Endodermal cell (in vitro differentiated cells): ENCODE data around the gene KCNH6. TPM values are rescaled to one million over a fixed set of nuclear protein-coding genes. Genes with fewer than 3 reads are reported as not detected.

ENCODE experiments used
- DNase-seq: peaks from one replicate; pipeline ENCODE4 v3.0.0-alpha.2; 2017
- H3K27ac ChIP-seq: 2 replicates; pipeline ENCODE4 v1.5.1; 2013; ENCODE audit warnings: mild to moderate bottlenecking, low read depth, low read length, moderate library complexity
- H3K27me3 ChIP-seq: 2 replicates; pipeline ENCODE4 v1.6.1; 2013; ENCODE audit warnings: mild to moderate bottlenecking, low read length, moderate library complexity; ENCODE audit not compliant: insufficient read depth, control insufficient read depth, poor library complexity, severe bottlenecking
- H3K36me3 ChIP-seq: 2 replicates; pipeline ENCODE4 v1.7.0; 2013; ENCODE audit warnings: mild to moderate bottlenecking, low read length, moderate library complexity; ENCODE audit not compliant: control insufficient read depth, insufficient read depth
- H3K4me1 ChIP-seq: one replicate; pipeline ENCODE4 v1.7.0; 2013; ENCODE audit warnings: low read length; ENCODE audit not compliant: control insufficient read depth, insufficient read depth
- H3K4me3 ChIP-seq: 2 replicates; pipeline ENCODE4 v1.5.1; 2013; ENCODE audit warnings: mild to moderate bottlenecking, low read length, moderate library complexity
- H3K9ac ChIP-seq: 2 replicates; pipeline ENCODE4 v1.6.1; 2013; ENCODE audit warnings: mild to moderate bottlenecking, low read length, moderate library complexity; ENCODE audit not compliant: poor library complexity, severe bottlenecking; ENCODE audit errors: extremely low read depth
- H3K9me3 ChIP-seq: 2 replicates; pipeline ENCODE4 v1.6.1; 2013; ENCODE audit warnings: mild to moderate bottlenecking, low read length, moderate library complexity; ENCODE audit not compliant: control insufficient read depth
- H3K27ac Mint-ChIP-seq: 2 replicates; pipeline ENCODE4 v1.8.0; 2020; ENCODE audit warnings: mixed read lengths
- H3K27me3 Mint-ChIP-seq: 2 replicates; pipeline ENCODE4 v1.8.0; 2021; ENCODE audit warnings: mild to moderate bottlenecking, mixed read lengths; ENCODE audit not compliant: insufficient read depth
- H3K36me3 Mint-ChIP-seq: 2 replicates; pipeline ENCODE4 v1.8.0; 2020; ENCODE audit warnings: low read depth, mixed read lengths
- H3K4me1 Mint-ChIP-seq: 2 replicates; pipeline ENCODE4 v1.8.0; 2020; ENCODE audit warnings: mixed read lengths
- H3K4me3 Mint-ChIP-seq: 2 replicates; pipeline ENCODE4 v1.8.0; 2020; ENCODE audit warnings: mild to moderate bottlenecking, moderate library complexity, mixed read lengths
- H3K9me3 Mint-ChIP-seq: 2 replicates; pipeline ENCODE4 v1.8.0; 2020; ENCODE audit warnings: mild to moderate bottlenecking, mixed read lengths
- WGBS, 2 experiments: methylation state at CpG; one replicate each; pipeline versions ENCODE4 v1.1.5 to v1.1.7; 2013; ENCODE audit warnings: missing lambda C conversion rate in 2 of 2, mixed read lengths in 1 of 2; ENCODE audit not compliant: insufficient coverage in 1 of 2, insufficient read length in 1 of 2; 5-methylcytosine and 5-hydroxymethylcytosine counted together
- total RNA-seq, 2 donors: library from RNA; stranded (reverse); fragmentation: NEBNext Ultra II Directional in 1 of 2; extraction: Animal tissue kit (Norgen Biotek cat#: 25700) in 1 of 2; gene quantifications; 2 replicates in 1 of 2; 3 replicates in 1 of 2; pipeline ENCODE4 v1.2.1, GENCODE V29; 2021
- TF ChIP-seq, protein P1 (sequence below): fragments of 200-600 bp; sonication (generic); conservative IDR thresholded peaks from 2 replicates; pipeline ENCODE4 v1.5.0; 2021; ENCODE audit warnings: antibody characterized with exemption, mild to moderate bottlenecking

KCNH6 gene
- total RNA-seq, 2 donors from 2014 or later: 0.79 to 0.95 TPM

DNA sequence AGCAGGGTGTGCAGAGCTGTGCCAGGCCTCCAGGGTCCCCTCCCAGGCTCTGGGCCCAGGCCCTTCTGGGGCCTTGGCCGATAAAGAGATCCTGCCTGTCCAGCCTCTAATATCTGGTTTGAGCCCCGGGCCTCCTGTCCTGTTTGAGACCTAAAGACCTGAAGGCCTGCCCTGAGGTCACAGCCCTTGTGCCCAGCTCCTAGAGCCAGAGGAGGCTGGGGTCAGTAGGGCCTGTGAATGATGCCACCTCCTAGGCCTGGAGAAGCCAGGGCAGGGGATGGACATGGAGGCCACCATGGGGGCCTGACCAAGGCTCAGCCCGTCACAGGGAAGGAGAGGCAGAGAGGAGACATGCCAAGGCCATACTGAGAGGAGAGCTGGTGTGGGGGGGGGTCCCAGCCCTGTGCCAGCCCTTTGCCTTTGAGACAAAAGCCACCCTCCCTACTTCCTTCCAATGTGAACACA is 7.4 kb downstream of the KCNH6 start:
- Histone ChIP-seq H3K27ac (no peak overlapping the region), H3K27me3 (no peaks in the 10 kb centered on the region), H3K4me1 (peaks cover 4% of the 10 kb centered on the region), H3K4me3 (no peak overlapping the region), H3K36me3 (no peaks in the 10 kb centered on the region), H3K9me3 (no peaks in the 10 kb centered on the region), H3K9ac (no peak overlapping the region)
- H3K4me1 Mint-ChIP-seq: peaks cover 11% of the 10 kb centered on the region
- H3K27ac Mint-ChIP-seq: no peak overlapping the region
- no peak overlapping the region for H3K4me3 Mint-ChIP-seq
- no peak for DNase-seq
- H3K27me3 Mint-ChIP-seq: peaks cover 2% of the 10 kb centered on the region
- H3K36me3 Mint-ChIP-seq: no peaks in the 10 kb centered on the region
- TF ChIP-seq, protein P1, sequence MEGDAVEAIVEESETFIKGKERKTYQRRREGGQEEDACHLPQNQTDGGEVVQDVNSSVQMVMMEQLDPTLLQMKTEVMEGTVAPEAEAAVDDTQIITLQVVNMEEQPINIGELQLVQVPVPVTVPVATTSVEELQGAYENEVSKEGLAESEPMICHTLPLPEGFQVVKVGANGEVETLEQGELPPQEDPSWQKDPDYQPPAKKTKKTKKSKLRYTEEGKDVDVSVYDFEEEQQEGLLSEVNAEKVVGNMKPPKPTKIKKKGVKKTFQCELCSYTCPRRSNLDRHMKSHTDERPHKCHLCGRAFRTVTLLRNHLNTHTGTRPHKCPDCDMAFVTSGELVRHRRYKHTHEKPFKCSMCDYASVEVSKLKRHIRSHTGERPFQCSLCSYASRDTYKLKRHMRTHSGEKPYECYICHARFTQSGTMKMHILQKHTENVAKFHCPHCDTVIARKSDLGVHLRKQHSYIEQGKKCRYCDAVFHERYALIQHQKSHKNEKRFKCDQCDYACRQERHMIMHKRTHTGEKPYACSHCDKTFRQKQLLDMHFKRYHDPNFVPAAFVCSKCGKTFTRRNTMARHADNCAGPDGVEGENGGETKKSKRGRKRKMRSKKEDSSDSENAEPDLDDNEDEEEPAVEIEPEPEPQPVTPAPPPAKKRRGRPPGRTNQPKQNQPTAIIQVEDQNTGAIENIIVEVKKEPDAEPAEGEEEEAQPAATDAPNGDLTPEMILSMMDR: no peak
- H3K9me3 Mint-ChIP-seq: no peaks in the 10 kb centered on the region
- WGBS, 2 experiments: 84 to 100% methylated on average over 1 to 3 of the region's 3 CpGs

DNA sequence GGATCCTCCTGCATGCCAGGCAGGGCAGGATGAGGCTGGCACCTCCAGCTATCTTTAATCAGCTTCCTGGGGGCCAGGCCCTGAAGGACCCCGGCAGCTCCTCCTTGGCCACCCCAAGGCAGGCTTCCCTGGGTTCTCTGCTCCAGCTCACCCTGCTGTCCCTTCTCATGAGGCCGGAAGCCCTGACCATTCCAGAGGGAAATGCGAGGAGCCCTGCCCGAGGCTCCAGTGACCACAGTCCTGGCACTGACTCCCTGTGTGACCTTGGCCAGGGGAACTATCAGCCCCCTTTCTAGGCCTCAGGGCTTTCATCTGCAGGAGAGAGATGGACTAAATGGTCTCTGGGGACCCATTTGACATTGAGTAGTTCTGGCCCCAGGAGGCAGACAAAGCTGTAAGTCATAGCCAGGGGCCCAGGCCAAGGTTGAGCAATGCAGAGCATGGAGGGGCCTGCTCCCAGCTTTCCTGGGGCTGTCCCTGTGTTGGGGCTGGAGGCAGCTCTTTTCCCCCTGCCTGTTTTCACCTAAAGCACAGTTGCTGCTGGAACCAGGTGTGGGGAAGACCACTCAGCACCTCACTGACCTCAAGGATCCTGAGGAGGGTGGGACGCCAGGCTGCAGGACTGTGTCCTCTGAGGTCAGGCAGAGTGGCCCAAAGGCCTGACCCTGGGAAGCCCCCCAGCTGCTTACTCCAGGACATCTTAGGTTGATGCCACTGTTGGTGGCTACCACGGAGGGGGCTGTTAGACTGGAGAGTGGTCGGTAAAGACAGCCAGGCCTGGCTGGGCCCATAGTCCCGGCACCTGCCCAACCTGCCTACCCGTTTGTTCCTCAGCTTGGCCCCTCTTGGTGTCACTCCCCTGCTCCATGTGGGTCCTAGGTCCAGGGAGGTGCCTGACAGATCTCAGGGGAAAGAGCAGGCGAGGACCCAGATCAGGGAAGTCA is 8.1 kb downstream of the KCNH6 start:
- Mint-ChIP-seq H3K4me1 (peaks cover 9% of the 10 kb centered on the region), H3K4me3 (no peak overlapping the region), H3K9me3 (no peaks in the 10 kb centered on the region), H3K27me3 (peaks cover 1% of the 10 kb centered on the region), H3K36me3 (no peaks in the 10 kb centered on the region), H3K27ac (no peak overlapping the region)
- TF ChIP-seq, protein P1: no peak
- no peak overlapping the region for H3K27ac ChIP-seq
- WGBS, 2 experiments: 91 to 92% methylated on average over 10 of the region's 10 CpGs
- no peaks in the 10 kb centered on the region for H3K27me3 ChIP-seq
- H3K4me1 ChIP-seq: peaks cover 4% of the 10 kb centered on the region
- DNase-seq: no peak
- no peaks in the 10 kb centered on the region for H3K9me3 ChIP-seq
- H3K9ac ChIP-seq: no peak overlapping the region
- H3K36me3 ChIP-seq: no peaks in the 10 kb centered on the region
- no peak overlapping the region for H3K4me3 ChIP-seq

DNA sequence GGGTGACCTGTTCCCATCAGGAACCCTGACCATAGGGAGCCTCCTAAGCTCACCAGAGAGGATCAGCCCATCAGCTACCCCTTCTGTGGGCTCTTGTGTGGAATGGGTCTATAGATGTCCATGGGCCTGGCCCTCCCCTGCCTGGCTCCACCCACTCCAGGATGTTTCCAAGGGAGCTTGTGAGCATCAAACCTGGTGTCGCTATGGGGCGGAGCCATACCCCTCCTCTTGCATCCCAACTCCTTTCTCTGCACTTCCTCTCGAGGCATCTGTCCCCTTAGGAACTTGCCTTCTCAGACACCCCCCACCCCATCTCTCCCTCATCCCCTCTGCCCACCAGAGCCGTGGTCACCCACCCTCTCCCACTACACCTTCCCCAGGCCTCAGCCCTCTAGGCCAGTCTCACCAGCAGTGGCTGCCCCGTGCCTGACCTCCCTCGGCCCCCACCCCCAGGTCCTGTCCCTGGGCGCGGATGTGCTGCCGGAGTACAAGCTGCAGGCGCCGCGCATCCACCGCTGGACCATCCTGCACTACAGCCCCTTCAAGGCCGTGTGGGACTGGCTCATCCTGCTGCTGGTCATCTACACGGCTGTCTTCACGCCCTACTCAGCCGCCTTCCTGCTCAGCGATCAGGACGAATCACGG is 10.4 kb downstream of the KCNH6 start:
- H3K27me3 Mint-ChIP-seq: peaks cover 16% of the 10 kb centered on the region
- no peaks in the 10 kb centered on the region for H3K36me3 ChIP-seq
- peaks cover 16% of the 10 kb centered on the region for H3K27me3 ChIP-seq
- no peaks in the 10 kb centered on the region for H3K9me3 Mint-ChIP-seq
- 89 to 96% methylated on average over 13 to 20 of the region's 20 CpGs for WGBS, 2 experiments
- no peaks in the 10 kb centered on the region for H3K36me3 Mint-ChIP-seq
- H3K27ac Mint-ChIP-seq: no peak overlapping the region
- H3K27ac ChIP-seq: no peak overlapping the region
- H3K9me3 ChIP-seq: no peaks in the 10 kb centered on the region
- no peak overlapping the region for H3K4me3 Mint-ChIP-seq
- H3K4me1 ChIP-seq: peaks cover 4% of the 10 kb centered on the region
- TF ChIP-seq, protein P1: no peak
- no peak for DNase-seq
- H3K4me3 ChIP-seq: no peak overlapping the region
- H3K9ac ChIP-seq: no peak overlapping the region
- H3K4me1 Mint-ChIP-seq: peaks cover 9% of the 10 kb centered on the region
